NB4 (cell line): Measurements from ENCODE around the gene WASHC4.

Experiments
- DNase-seq: peaks from one replicate; pipeline ENCODE4 v3.0.0; 2010; ENCODE audit warnings: low read depth
- H3K4me3 ChIP-seq: one replicate; pipeline ENCODE4 v1.5.1; 2011; ENCODE audit warnings: mild to moderate bottlenecking, low read depth, low read length, moderate library complexity
- CTCF ChIP-seq: IDR thresholded peaks from one replicate; pipeline ENCODE4 v1.5.1; 2012; ENCODE audit warnings: low read depth, low read length
- MAX ChIP-seq: IDR thresholded peaks from 2 replicates; pipeline ENCODE4 v1.6.1; 2011; ENCODE audit warnings: low read depth, low read length
- MYC ChIP-seq: IDR thresholded peaks from 2 replicates; pipeline ENCODE4 v1.6.1; 2011; ENCODE audit warnings: low read depth, low read length
- POLR2A ChIP-seq: IDR thresholded peaks from 2 replicates; pipeline ENCODE4 v1.6.1; 2011; ENCODE audit warnings: mild to moderate bottlenecking; ENCODE audit not compliant: insufficient read length; ENCODE audit errors: extremely low read depth

Gene WASHC4

GRCh38 chr12:105206686-105207374 lies 99.3 kb downstream of the WASHC4 start:
- no peak for DNase-seq
- TF ChIP-seq CTCF, result no peak
- no peak for TF ChIP-seq POLR2A
- TF ChIP-seq MAX, result no peak
- TF ChIP-seq MYC, result no peak

GRCh38 chr12:105209091-105209490 lies 101.6 kb downstream of the WASHC4 start:
- no peak for TF ChIP-seq MAX
- TF ChIP-seq CTCF, result no peak
- TF ChIP-seq MYC, result no peak
- no peak for TF ChIP-seq POLR2A
- H3K4me3 ChIP-seq, result no peak overlapping the region
- no peak for DNase-seq

More at GRCh38 chr12:105206686-105207374, 99.3 kb downstream of the WASHC4 start:
- no peak overlapping the region for H3K4me3 ChIP-seq

- DNase-seq, result no peak
- no peak for TF ChIP-seq MAX
- TF ChIP-seq CTCF, result no peak
- no peak for TF ChIP-seq POLR2A
- TF ChIP-seq MYC, result no peak
- H3K4me3 ChIP-seq, result no peak overlapping the region
Observed at GRCh38 chr12:105212438-105212837, 104.9 kb downstream of the WASHC4 start.

GRCh38 chr12:105214148-105214547 lies 106.6 kb downstream of the WASHC4 start:
- TF ChIP-seq MYC (no peak), POLR2A (no peak), MAX (no peak), CTCF (no peak)
- no peak overlapping the region for H3K4me3 ChIP-seq
- DNase-seq, result no peak

- H3K4me3 ChIP-seq, result no peak overlapping the region
- no peak for DNase-seq
- TF ChIP-seq MYC, result no peak
- TF ChIP-seq CTCF, result no peak
- TF ChIP-seq POLR2A, result no peak
- no peak for TF ChIP-seq MAX
Observed at GRCh38 chr12:105214670-105215375, 107.3 kb downstream of the WASHC4 start.
